Gastroesophageal sphincter (tissue), 3 donors: Measurements from ENCODE around the gene SUDS3.

Experiments used
- CTCF ChIP-seq, 4 experiments: fragments of 200-600 bp in 2 of 4; fragments of 450-650 bp in 2 of 4; sonication (generic) in 1 of 4; IDR thresholded peaks; one replicate each; pipeline ENCODE4 v1.5.1; 2017 to 2019; ENCODE audit warnings: antibody characterized with exemption in 4 of 4, mild to moderate bottlenecking in 2 of 4, moderate library complexity in 2 of 4
- POLR2AphosphoS5 ChIP-seq: sonication (generic); formaldehyde crosslinking; IDR thresholded peaks from one replicate; pipeline ENCODE4 v1.6.1; 2017; ENCODE audit warnings: antibody characterized with exemption

- TF ChIP-seq CTCF (IDR thresholded peaks at IDR 0.05) (no peak), POLR2AphosphoS5 (no peak)
These were observed 25.9 kb downstream of the SUDS3 start for GRCh38 chr12:118402251-118402650.
